Effector memory CD4-positive, alpha-beta T cell (primary cell): ENCODE results near the gene ATN1.
"Not testable (repeated sequence)": the region's sequence is repeated elsewhere in the genome, so short reads cannot be mapped to it uniquely, and the experiment has no call there.

Experiments used
- DNase-seq, 3 donors: peaks; one replicate each; pipeline ENCODE4 v3.0.0-alpha.2; 2020
- H3K27ac ChIP-seq: 2 replicates; pipeline ENCODE4 v1.7.0; 2013; ENCODE audit warnings: mild to moderate bottlenecking, low read length, moderate library complexity; ENCODE audit not compliant: insufficient read depth, poor library complexity, severe bottlenecking
- H3K27me3 ChIP-seq: replicated peaks from 2 replicates; pipeline ENCODE4 v1.7.0; 2013; ENCODE audit warnings: mild to moderate bottlenecking, low read length; ENCODE audit not compliant: insufficient read depth, control insufficient read depth, poor library complexity, severe bottlenecking
- H3K36me3 ChIP-seq: 2 replicates; pipeline ENCODE4 v1.7.0; 2013; ENCODE audit warnings: mild to moderate bottlenecking, low read length, moderate library complexity; ENCODE audit not compliant: control insufficient read depth, insufficient read depth
- H3K4me1 ChIP-seq: 2 replicates; pipeline ENCODE4 v1.7.0; 2013; ENCODE audit warnings: low read length, mild to moderate bottlenecking; ENCODE audit not compliant: control insufficient read depth, insufficient read depth, poor library complexity, severe bottlenecking
- H3K4me3 ChIP-seq: 2 replicates; pipeline ENCODE4 v1.7.0; 2013; ENCODE audit warnings: low read length, low read depth, mild to moderate bottlenecking; ENCODE audit not compliant: insufficient read depth, poor library complexity, severe bottlenecking
- H3K9me3 ChIP-seq: 2 replicates; pipeline ENCODE4 v1.7.0; 2013; ENCODE audit warnings: mild to moderate bottlenecking, low read length, moderate library complexity; ENCODE audit not compliant: control insufficient read depth

Gene ATN1

DNA sequence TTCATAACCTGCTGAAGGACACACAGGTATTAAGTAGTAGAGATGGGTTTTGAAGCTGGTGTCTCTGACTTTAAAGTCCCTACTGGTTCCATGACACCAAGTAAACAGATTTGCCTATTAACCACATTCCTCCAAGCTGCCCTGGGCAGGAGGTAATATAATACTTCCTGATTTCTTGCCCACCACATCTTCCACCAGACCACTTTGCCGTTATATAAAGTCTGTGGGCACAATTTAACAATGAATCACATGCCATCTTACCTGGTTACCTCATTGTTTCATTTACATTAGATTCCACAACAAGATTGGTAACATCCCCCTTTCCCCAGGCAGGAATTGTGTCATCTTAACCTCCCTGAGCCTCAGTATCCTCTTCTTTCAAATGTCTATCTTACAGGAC is 24.0 kb upstream of the ATN1 start:
- Histone ChIP-seq H3K4me3 (no peak overlapping the region), H3K27ac (no peak overlapping the region), H3K27me3 (no peaks in the 10 kb centered on the region), H3K9me3 (no peaks in the 10 kb centered on the region), H3K36me3 (no peaks in the 10 kb centered on the region), H3K4me1 (peaks cover 7% of the 10 kb centered on the region)
- no peak for DNase-seq

DNA sequence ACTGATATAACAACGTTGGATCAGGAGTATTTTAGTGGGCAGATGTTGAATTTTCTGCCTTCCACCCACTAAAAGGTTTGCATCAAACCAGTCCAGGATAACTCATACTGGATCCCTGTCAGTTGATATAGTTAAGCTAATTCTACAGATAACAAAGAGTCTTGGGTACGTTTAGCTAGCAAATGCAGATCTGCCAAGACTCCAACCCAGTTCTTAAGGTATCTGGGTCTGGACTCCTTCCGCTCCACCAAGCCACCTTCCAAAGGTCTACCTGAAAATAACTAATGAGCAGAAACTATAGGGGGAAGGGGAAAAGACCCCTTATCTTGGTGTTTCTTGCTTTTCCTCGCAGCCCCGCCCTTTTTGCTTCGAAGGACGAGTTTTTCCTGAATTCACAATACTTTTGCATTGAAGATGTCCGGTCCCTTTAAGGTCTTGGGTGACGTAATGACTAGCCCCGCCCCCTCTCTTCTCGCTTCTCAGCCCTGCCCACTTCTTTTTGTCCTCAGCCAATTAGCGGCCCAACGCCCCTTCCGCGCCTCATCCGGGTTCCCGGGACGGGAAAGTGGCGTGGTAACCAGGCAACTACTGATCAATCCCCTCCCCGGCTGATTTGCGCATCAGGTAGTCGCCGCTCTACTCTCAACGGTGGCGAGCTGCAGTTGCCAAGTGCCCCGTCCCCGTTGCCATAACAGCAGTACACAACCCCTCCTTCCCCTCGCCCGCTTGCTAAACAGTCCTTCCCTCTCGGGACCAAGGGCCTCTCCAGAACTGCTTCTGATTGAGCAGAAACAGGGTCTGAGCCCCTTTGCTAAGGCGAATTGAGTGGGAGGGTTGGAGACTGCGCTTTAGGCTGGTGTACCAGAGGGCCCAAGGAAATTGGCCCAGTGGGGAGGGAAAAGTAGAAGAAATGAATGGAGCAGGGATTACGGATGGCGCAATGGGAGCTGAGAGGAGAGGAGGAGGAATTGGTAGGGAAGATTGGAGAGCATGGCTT is 23.2 kb upstream of the ATN1 start, which contains the start of gene LRRC23:
Gene LRRC23 (plus strand): TSS at position 543 of the 997 bp plus-strand sequence. CDS start 812 bp downstream, outside the sequence.
- Histone ChIP-seq H3K4me1 (peaks cover 7% of the 10 kb centered on the region), H3K9me3 (no peaks in the 10 kb centered on the region), H3K36me3 (no peaks in the 10 kb centered on the region), H3K4me3 (peak within 1 kb of the TSS; percentile 59), H3K27me3 (no peaks in the 10 kb centered on the region), H3K27ac (peak within 1 kb of the TSS; percentile 91)
- DNase-seq, result peak; percentile 98 to 99 (median 98)

DNA sequence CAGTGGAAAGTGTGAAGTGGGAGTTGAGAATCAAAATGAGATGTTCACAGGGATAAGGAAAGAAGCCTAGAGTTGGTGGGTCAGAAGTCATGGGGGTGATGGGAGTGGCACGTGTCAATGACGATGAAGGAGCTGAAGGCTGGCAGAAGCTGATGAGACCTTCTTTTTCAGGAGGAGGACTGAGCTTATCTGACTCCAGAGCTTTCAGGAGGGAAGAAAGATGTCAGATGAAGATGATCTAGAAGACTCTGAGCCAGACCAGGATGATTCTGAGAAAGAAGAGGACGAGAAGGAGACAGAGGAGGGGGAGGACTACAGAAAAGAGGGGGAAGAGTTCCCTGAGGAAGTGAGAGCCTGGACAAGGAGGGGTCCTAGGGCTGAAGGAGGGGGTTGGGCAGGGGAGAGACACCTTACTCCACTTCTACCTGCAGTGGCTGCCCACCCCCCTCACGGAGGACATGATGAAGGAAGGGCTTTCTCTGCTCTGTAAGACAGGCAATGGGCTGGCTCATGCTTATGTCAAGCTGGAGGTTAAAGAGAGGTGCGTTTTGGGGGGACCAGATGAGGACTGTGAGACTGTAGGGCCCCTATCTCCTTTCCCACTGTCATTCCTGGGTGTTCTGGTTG is 22.2 kb upstream of the ATN1 start:
- H3K4me1 ChIP-seq, result peaks cover 7% of the 10 kb centered on the region
- no peak for DNase-seq
- no peaks in the 10 kb centered on the region for H3K27me3 ChIP-seq
- H3K4me3 ChIP-seq, result no peak overlapping the region
- no peaks in the 10 kb centered on the region for H3K36me3 ChIP-seq
- no peaks in the 10 kb centered on the region for H3K9me3 ChIP-seq
- peak overlapping the region; percentile 91 for H3K27ac ChIP-seq

DNA sequence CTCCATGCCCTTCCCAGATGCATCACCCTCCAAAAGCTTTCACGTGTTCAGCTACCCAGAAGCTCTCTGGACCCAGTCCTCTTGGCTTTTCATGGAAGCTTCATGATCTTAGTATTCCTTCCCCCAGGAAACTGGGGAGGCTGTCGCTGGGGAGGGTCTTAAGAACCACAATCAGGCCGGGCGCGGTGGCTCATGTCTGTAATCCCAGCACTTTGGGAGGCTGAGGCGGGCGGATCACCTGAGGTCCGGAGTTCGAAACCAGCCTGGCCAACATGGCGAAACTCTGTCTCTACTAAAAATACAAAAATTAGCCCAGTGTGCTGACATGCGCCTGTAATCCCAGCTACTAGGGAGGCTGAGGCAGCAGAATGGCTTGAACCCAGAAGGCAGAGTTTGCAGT is 19.6 kb upstream of the ATN1 start:
- DNase-seq, H3K27ac ChIP-seq, H3K27me3 ChIP-seq, H3K4me1 ChIP-seq, H3K36me3 ChIP-seq, H3K4me3 ChIP-seq, H3K9me3 ChIP-seq: not testable (repeated sequence)

DNA sequence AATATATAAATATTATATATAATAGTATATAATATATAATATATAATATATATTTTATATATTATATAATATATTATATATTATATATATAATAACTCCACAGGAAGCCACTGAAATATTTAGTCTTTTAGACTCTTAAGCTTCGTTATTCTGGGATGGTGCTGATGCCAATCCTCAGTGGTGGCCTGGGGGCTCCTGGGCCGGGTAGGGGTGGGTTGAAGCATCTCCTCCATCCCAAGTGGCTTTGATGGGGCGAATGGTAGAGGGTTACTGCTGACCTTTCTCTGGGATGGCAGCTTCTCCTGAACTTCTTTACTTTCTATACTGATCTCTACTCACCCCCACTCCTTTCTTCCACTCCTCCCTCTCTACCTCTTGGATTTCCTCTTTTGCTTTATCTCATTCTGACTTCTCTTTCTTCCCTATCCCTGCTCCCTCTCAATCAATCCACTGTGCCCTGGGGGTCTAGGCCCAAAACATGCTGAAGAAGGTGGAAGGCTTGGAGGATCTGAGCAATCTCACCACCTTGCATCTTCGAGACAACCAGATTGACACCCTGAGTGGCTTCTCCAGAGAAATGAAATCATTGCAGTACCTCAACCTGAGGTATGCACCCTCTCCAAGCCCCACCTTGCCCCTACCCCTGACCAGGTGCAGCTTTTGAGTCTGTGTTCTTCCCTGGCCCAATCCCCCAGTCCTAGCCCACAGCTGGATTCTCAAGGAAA is 18.2 kb upstream of the ATN1 start:
- no peak for DNase-seq
- Histone ChIP-seq H3K4me1 (peaks cover 13% of the 10 kb centered on the region), H3K4me3 (no peak overlapping the region), H3K9me3 (no peaks in the 10 kb centered on the region), H3K27me3 (no peaks in the 10 kb centered on the region), H3K36me3 (no peaks in the 10 kb centered on the region), H3K27ac (no peak overlapping the region)

DNA sequence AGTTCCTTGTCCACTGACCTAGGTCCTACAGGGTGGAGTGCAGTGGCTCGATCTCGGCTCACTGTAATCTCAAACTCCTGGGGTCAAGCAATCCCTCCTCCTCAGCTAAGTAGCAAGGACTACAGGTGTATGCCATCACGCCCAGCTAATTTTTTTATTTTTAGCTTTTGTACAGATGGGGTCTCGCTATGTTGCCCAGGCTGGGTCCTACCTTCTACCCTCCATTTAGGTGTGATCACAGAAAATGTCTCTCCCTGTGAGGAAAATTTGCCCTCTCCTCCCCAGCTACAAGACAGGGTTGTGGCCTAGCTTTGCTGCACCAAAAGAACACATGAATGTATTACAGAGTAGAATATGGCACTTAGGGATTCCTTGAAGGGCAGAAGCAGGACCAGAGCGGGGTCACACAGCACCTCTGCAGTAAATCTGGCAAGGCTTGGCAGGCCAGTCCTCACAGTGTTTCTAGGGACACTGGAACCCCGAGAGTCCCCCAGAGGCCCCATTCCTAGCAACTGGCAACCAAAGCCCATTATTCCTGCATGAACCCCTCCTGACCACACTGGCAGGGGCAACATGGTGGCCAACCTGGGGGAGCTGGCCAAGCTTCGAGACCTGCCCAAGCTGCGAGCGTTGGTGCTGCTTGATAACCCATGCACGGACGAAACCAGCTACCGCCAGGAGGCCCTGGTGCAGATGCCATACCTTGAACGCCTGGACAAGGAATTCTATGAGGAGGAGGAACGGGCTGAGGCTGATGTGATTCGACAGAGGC is 15.4 kb upstream of the ATN1 start:
- DNase-seq, result no peak
- peaks cover 9% of the 10 kb centered on the region for H3K36me3 ChIP-seq
- no peak overlapping the region for H3K4me3 ChIP-seq
- H3K27me3 ChIP-seq, result no peaks in the 10 kb centered on the region
- H3K27ac ChIP-seq, result no peak overlapping the region
- H3K4me1 ChIP-seq, result peaks cover 18% of the 10 kb centered on the region
- H3K9me3 ChIP-seq, result no peaks in the 10 kb centered on the region

DNA sequence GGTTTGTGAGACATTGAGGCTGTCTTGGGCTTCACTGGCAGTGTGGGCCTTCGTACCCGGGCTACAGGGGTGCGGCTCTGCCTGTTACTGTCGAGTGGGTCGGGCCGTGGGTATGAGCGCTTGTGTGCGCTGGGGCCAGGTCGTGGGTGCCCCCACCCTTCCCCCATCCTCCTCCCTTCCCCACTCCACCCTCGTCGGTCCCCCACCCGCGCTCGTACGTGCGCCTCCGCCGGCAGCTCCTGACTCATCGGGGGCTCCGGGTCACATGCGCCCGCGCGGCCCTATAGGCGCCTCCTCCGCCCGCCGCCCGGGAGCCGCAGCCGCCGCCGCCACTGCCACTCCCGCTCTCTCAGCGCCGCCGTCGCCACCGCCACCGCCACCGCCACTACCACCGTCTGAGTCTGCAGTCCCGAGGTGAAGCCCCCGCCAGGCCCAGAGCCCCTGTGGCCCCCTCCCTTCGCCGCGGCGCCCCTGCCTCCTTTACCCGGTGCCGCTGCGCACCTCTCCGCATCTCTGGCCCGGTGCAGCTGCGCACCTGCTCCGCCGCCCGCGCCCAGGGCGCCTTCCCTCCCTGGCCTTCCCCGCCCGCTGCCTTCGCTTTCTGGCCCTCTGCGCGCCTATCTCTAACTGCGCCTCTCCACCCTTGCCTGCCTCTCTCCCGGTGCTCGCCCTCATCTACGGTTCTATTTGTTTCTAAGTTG is 13.4 kb upstream of the ATN1 start, which contains the start of gene ENO2:
Gene ENO2 (plus strand): TSS at position 335 of the 701 bp plus-strand sequence. CDS start 1,253 bp downstream, outside the sequence.
- H3K9me3 ChIP-seq, result no peaks in the 10 kb centered on the region
- H3K4me1 ChIP-seq, result peaks cover 18% of the 10 kb centered on the region
- H3K36me3 ChIP-seq, result peaks cover 12% of the 10 kb centered on the region
- no peaks in the 10 kb centered on the region for H3K27me3 ChIP-seq
- H3K27ac ChIP-seq, result peak within 1 kb of the TSS; percentile 89
- H3K4me3 ChIP-seq, result peak within 1 kb of the TSS; percentile 56
- DNase-seq, result peak; percentile 76 to 88 (median 83)

DNA sequence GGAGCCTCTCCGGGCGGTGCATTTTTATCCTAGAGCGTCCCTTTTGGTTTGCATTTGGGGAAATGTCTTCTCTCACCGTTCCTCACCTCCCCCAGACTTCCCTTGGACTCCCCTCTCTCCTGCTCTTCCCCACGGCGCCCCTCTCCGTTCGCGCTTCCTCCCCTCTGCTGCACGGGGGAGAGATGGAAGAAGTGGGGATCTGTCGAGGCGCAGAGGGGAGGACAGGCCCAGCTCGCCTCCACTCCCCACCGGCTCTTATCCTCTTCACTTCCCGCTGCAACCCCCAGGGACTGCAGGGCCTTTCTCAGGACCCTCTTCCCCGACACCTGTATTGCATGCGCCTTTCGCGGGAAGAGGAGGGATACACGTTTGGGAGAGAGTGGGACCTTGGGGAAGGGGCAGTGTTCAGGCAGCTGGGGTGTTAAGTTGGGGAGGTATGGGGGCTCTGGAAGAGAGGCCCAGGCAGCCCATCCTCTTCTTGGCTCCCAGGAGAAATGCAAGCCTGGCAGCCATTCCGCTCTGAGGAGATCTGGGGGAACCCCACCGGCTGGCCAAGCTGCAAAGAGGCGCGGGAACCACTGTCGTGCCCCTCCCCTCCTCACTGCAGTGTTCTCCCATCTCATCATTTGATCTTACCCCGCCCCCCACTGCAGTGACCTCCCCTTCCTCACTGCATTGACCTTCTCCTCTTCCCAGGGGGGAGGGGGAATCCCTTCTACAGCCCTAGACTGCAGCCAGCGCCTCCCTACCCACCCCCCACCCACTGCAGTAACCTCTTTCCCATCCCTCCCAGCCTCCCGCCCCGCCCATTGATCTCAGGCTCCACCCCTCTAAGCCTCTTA is 12.6 kb upstream of the ATN1 start:
- H3K27ac ChIP-seq, result peak overlapping the region; percentile 89
- peaks cover 12% of the 10 kb centered on the region for H3K36me3 ChIP-seq
- H3K9me3 ChIP-seq, result no peaks in the 10 kb centered on the region
- H3K27me3 ChIP-seq, result no peaks in the 10 kb centered on the region
- peak overlapping the region; percentile 56 for H3K4me3 ChIP-seq
- H3K4me1 ChIP-seq, result peaks cover 18% of the 10 kb centered on the region
- no peak for DNase-seq
